Mesenchymal stem cell (in vitro differentiated cells and primary cell): ENCODE measurements around the gene SIRPB1. TPM values are rescaled to one million over a fixed set of nuclear protein-coding genes. Genes with fewer than 3 reads are reported as not detected.

Experiments
- DNase-seq: peaks from one replicate; pipeline ENCODE4 v3.0.0-alpha.2; 2013
- H2AFZ ChIP-seq: one replicate; pipeline ENCODE4 v1.6.1; 2013; ENCODE audit warnings: low read depth, mild to moderate bottlenecking, control low read depth, inconsistent platforms, low read length, moderate library complexity
- H2AK5ac ChIP-seq: 2 replicates; pipeline ENCODE4 v1.6.1; 2013; ENCODE audit warnings: low read length, moderate library complexity, mild to moderate bottlenecking, inconsistent platforms; ENCODE audit not compliant: severe bottlenecking
- H2BK120ac ChIP-seq: one replicate; pipeline ENCODE4 v1.6.1; 2013; ENCODE audit warnings: low read depth, mild to moderate bottlenecking, inconsistent platforms, low read length, moderate library complexity
- H2BK12ac ChIP-seq, 2 experiments: one replicate each; pipeline ENCODE4 v1.6.1; 2013; ENCODE audit warnings: inconsistent platforms in 2 of 2, low read length in 2 of 2, mild to moderate bottlenecking in 2 of 2, moderate library complexity in 2 of 2, control low read depth in 1 of 2
- H2BK15ac ChIP-seq: one replicate; pipeline ENCODE4 v1.6.1; 2013; ENCODE audit warnings: mild to moderate bottlenecking, low read depth, inconsistent platforms; ENCODE audit not compliant: poor library complexity, severe bottlenecking
- H2BK5ac ChIP-seq: 2 replicates; pipeline ENCODE4 v1.6.1; 2013; ENCODE audit warnings: low read depth, mild to moderate bottlenecking, low read length, control low read depth, inconsistent platforms; ENCODE audit not compliant: poor library complexity, severe bottlenecking
- H3K14ac ChIP-seq, 2 experiments: one replicate each; pipeline ENCODE4 v1.6.1; 2013; ENCODE audit warnings: inconsistent platforms in 2 of 2, low read length in 2 of 2, control low read depth in 1 of 2, mild to moderate bottlenecking in 1 of 2, moderate library complexity in 1 of 2
- H3K18ac ChIP-seq, 2 experiments: one replicate each; pipeline ENCODE4 v1.6.1; 2013; ENCODE audit warnings: inconsistent platforms in 2 of 2, low read length in 2 of 2, control low read depth in 1 of 2, low read depth in 1 of 2, mild to moderate bottlenecking in 1 of 2
- H3K23ac ChIP-seq, 2 experiments: one replicate each; pipeline ENCODE4 v1.6.1; 2013; ENCODE audit warnings: inconsistent platforms in 2 of 2, low read length in 2 of 2, mild to moderate bottlenecking in 2 of 2, moderate library complexity in 2 of 2, control low read depth in 1 of 2
- H3K27ac ChIP-seq: 2 replicates; pipeline ENCODE4 v1.5.1; 2013; ENCODE audit warnings: mild to moderate bottlenecking, moderate library complexity, low read length, control low read depth, inconsistent platforms; ENCODE audit not compliant: poor library complexity, severe bottlenecking
- H3K27me3 ChIP-seq, 2 experiments: 2 replicates each; pipeline versions ENCODE4 v1.6.1 to v1.7.0; 2013; ENCODE audit warnings: low read length in 2 of 2, mild to moderate bottlenecking in 2 of 2, moderate library complexity in 2 of 2, control low read depth in 1 of 2, inconsistent platforms in 1 of 2; ENCODE audit not compliant: control insufficient read depth in 1 of 2, insufficient read depth in 1 of 2
- H3K36me3 ChIP-seq, 2 experiments: 2 replicates each; pipeline versions ENCODE4 v1.6.1 to v1.7.0; 2013; ENCODE audit warnings: low read length in 2 of 2, control low read depth in 1 of 2, inconsistent platforms in 1 of 2, low read depth in 1 of 2, mild to moderate bottlenecking in 1 of 2; ENCODE audit not compliant: insufficient read depth in 2 of 2, control insufficient read depth in 1 of 2
- H3K4ac ChIP-seq, 2 experiments: one replicate each; pipeline ENCODE4 v1.6.1; 2013; ENCODE audit warnings: inconsistent platforms in 2 of 2, low read length in 2 of 2, mild to moderate bottlenecking in 2 of 2, moderate library complexity in 2 of 2, control low read depth in 1 of 2, low read depth in 1 of 2
- H3K4me1 ChIP-seq: 2 replicates; pipeline ENCODE4 v1.6.1; 2013; ENCODE audit warnings: low read depth, low read length, control low read depth; ENCODE audit not compliant: control insufficient read depth, insufficient read depth
- H3K4me2 ChIP-seq: 2 replicates; pipeline ENCODE4 v1.6.1; 2013; ENCODE audit warnings: low read length, mild to moderate bottlenecking, inconsistent platforms; ENCODE audit not compliant: poor library complexity, severe bottlenecking
- H3K4me3 ChIP-seq, 2 experiments: 2 replicates each; pipeline versions ENCODE4 v1.5.1 to v1.7.0; 2013; ENCODE audit warnings: low read length in 2 of 2, mild to moderate bottlenecking in 2 of 2, control low read depth in 1 of 2, low read depth in 1 of 2; ENCODE audit not compliant: insufficient read depth in 1 of 2
- H3K79me1 ChIP-seq: replicated peaks from 2 replicates; pipeline ENCODE4 v1.6.1; 2013; ENCODE audit warnings: mild to moderate bottlenecking, control low read depth, low read length, inconsistent platforms; ENCODE audit not compliant: poor library complexity, severe bottlenecking
- H3K9ac ChIP-seq: 2 replicates; pipeline ENCODE4 v1.7.0; 2013; ENCODE audit warnings: mild to moderate bottlenecking, low read length, moderate library complexity
- H3K9me3 ChIP-seq: 2 replicates; pipeline ENCODE4 v1.7.0; 2013; ENCODE audit warnings: mild to moderate bottlenecking, low read length; ENCODE audit not compliant: control insufficient read depth
- H4K8ac ChIP-seq: one replicate; pipeline ENCODE4 v1.6.1; 2013; ENCODE audit warnings: inconsistent platforms, mild to moderate bottlenecking, low read length, moderate library complexity
- H4K91ac ChIP-seq: one replicate; pipeline ENCODE4 v1.6.1; 2013; ENCODE audit warnings: mild to moderate bottlenecking, low read length, inconsistent platforms
- WGBS: methylation state at CpG from one replicate; pipeline ENCODE4 v1.1.7; 2013; ENCODE audit warnings: mixed read lengths; 5-methylcytosine and 5-hydroxymethylcytosine counted together
- polyA plus RNA-seq, 2 experiments: library from polyadenylated mRNA; stranded (reverse); fragments of 200-250 nt; gene quantifications; one replicate each; pipeline ENCODE4 v1.2.3, GENCODE V29; 2013

SIRPB1 gene
- polyA plus RNA-seq (2013, experiment 1 of 2) = 0.61 TPM
- 0.56 TPM for polyA plus RNA-seq (2013, experiment 2 of 2)

DNA sequence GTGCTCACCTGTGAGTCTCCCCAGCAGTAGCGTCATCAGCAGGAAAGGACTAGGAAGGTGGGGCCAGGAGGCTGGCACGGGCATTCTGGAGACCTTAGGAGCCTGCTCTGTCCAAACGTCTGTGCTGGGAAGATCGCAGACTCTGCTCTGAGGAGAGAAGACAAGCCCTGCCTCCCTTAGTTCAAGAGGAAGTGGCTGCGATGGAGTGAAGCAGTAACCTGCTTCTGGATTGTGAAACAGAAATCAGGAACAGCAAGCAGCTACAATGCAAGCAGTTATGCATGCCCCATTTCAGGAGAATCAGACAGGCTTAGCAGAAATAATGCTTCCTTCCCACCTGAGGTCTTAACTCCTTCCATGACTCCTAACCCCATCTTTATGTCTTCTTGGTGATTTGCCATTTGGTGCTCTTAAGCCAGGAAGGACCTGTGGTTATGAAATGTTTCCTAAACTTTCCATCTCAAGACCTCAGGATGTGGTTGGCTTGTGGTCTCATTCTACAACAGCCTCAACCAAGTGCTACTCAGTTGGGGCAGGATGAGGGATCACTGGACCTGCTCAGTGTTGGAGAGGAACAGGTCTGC is at the start of gene SIRPB1:
TSS of gene SIRPB1 (minus strand) at position 149 of the 584 bp plus-strand sequence. CDS start at position 84, 65 bp downstream.
- no peak within 1 kb of the TSS for H3K23ac ChIP-seq
- no peak within 1 kb of the TSS for H2BK120ac ChIP-seq
- DNase-seq = no peak
- peaks cover 14% of the 10 kb centered on the region for H3K9me3 ChIP-seq
- no peak within 1 kb of the TSS for H2AK5ac ChIP-seq
- H3K79me1 ChIP-seq = no peaks in the 10 kb centered on the region
- H3K4ac ChIP-seq = no peak within 1 kb of the TSS
- no peak within 1 kb of the TSS for H4K8ac ChIP-seq
- no peak within 1 kb of the TSS for H2BK15ac ChIP-seq
- H3K4me1 ChIP-seq = no peaks in the 10 kb centered on the region
- no peaks in the 10 kb centered on the region for H3K27me3 ChIP-seq
- H3K4me3 ChIP-seq = no peak within 1 kb of the TSS
- H3K9ac ChIP-seq = no peak within 1 kb of the TSS
- H2AFZ ChIP-seq = no peak within 1 kb of the TSS
- H3K14ac ChIP-seq = no peak within 1 kb of the TSS
- no peaks in the 10 kb centered on the region for H3K36me3 ChIP-seq
- H3K4me2 ChIP-seq = no peak within 1 kb of the TSS
- no peak within 1 kb of the TSS for H2BK12ac ChIP-seq
- no peak within 1 kb of the TSS for H4K91ac ChIP-seq
- 68% methylated on average over 5 of the region's 5 CpGs for WGBS
- no peak within 1 kb of the TSS for H2BK5ac ChIP-seq
- no peak within 1 kb of the TSS for H3K27ac ChIP-seq
- H3K18ac ChIP-seq = no peak within 1 kb of the TSS

DNA sequence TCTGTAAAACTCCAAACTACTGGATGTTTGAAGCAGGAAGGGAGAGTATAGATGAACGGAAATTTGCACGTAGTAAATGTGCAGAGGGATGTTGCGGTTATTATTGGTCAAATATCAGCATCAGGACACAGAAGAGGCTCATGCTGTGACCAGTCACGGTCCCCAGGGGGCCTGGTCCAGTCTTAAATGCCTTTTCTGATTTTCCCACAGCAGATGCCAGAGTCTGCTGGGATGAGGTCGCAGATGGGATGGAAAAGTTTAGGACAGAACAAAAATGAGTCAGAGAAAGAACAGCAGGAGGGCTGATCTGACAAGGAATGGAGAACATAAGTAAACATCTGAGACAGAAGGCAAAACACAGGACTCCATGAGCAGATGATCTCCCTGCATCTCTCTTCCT is 49.5 kb upstream of the SIRPB1 start:
- H2AFZ ChIP-seq = no peak overlapping the region
- H3K23ac ChIP-seq = no peak overlapping the region
- H3K4me3 ChIP-seq = no peak overlapping the region
- no peak overlapping the region for H2AK5ac ChIP-seq
- H4K91ac ChIP-seq = no peak overlapping the region
- no peaks in the 10 kb centered on the region for H3K9me3 ChIP-seq
- no peak overlapping the region for H3K14ac ChIP-seq
- H3K27ac ChIP-seq = peak overlapping the region; percentile 34
- no peaks in the 10 kb centered on the region for H3K79me1 ChIP-seq
- H3K36me3 ChIP-seq = no peaks in the 10 kb centered on the region
- H3K4ac ChIP-seq = no peak overlapping the region
- H2BK120ac ChIP-seq = no peak overlapping the region
- WGBS = 64% methylated on average over 5 of the region's 5 CpGs
- no peak overlapping the region for H2BK5ac ChIP-seq
- no peak overlapping the region for H4K8ac ChIP-seq
- H2BK12ac ChIP-seq = no peak overlapping the region
- no peak overlapping the region for H3K18ac ChIP-seq
- no peak overlapping the region for H3K4me2 ChIP-seq
- H2BK15ac ChIP-seq = no peak overlapping the region
- peaks cover 0 to 28% of the 10 kb centered on the region in 2 experiments for H3K27me3 ChIP-seq
- DNase-seq = no peak
- H3K4me1 ChIP-seq = peaks cover 7% of the 10 kb centered on the region
- no peak overlapping the region for H3K9ac ChIP-seq

DNA sequence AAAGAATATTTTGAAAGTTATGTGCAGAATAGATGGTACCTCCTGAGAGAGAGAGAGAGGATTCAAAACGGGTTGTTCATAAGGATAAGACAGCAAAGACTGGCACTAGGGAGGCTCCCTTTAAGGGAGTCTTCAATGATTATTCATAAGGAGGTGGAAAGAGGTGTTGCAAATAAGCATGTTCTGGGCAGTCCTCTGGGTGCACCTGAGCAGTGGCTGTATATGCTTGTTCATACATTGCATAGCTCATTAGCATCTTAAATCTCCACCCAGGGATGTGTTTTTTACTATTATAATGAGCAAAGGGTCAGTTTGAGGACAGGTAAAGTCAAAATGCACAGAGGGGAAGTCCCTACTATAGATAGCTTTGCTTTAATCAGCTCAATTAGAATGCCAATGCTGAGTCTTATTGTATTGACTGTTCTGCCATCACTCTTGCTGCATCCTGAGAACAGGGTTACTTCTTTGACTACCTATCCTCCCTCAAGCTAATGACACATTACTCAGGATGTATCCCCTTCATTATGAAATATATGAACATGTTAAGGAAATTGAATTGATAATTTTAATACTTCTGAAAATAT is 47.8 kb upstream of the SIRPB1 start:
- H3K9ac ChIP-seq = no peak overlapping the region
- peaks cover 0 to 22% of the 10 kb centered on the region in 2 experiments for H3K27me3 ChIP-seq
- no peak overlapping the region for H2BK5ac ChIP-seq
- H3K4me2 ChIP-seq = no peak overlapping the region
- DNase-seq = no peak
- no peak overlapping the region for H2AFZ ChIP-seq
- H2AK5ac ChIP-seq = no peak overlapping the region
- H3K27ac ChIP-seq = no peak overlapping the region
- no peak overlapping the region for H2BK12ac ChIP-seq
- H3K23ac ChIP-seq = no peak overlapping the region
- no peak overlapping the region for H3K18ac ChIP-seq
- no peak overlapping the region for H4K91ac ChIP-seq
- no peak overlapping the region for H4K8ac ChIP-seq
- H3K9me3 ChIP-seq = no peaks in the 10 kb centered on the region
- H3K4ac ChIP-seq = no peak overlapping the region
- no peaks in the 10 kb centered on the region for H3K36me3 ChIP-seq
- no peaks in the 10 kb centered on the region for H3K79me1 ChIP-seq
- no peak overlapping the region for H3K4me3 ChIP-seq
- 52% methylated on average over 1 of the region's 1 CpG for WGBS
- H2BK15ac ChIP-seq = no peak overlapping the region
- no peak overlapping the region for H2BK120ac ChIP-seq
- no peak overlapping the region for H3K14ac ChIP-seq
- H3K4me1 ChIP-seq = peaks cover 7% of the 10 kb centered on the region

DNA sequence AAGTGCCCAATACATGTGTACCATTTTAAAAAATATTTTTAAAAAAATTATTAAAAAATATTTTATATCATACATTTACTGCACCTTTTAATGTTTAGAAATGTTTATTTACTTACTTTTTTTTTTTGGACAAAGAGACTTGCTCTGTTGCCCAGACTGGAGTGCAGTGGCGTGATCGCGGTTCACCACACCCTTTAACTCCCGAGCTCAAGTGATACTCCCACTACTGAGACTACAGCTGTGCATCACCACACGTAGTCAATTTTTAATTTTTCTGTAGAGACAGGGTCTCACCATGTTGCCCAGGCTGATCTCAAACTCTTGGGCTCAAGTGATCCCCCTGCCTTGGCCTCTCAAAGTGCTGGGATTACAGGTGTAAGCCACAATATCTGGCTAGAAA is 47.0 kb upstream of the SIRPB1 start:
- no peak overlapping the region for H2BK12ac ChIP-seq
- peaks cover 7% of the 10 kb centered on the region for H3K4me1 ChIP-seq
- no peaks in the 10 kb centered on the region for H3K79me1 ChIP-seq
- no peak overlapping the region for H2AK5ac ChIP-seq
- no peak overlapping the region for H3K4ac ChIP-seq
- H4K91ac ChIP-seq = no peak overlapping the region
- H2BK5ac ChIP-seq = no peak overlapping the region
- no peak overlapping the region for H2AFZ ChIP-seq
- DNase-seq = no peak
- H3K9ac ChIP-seq = no peak overlapping the region
- no peak overlapping the region for H3K27ac ChIP-seq
- H3K18ac ChIP-seq = no peak overlapping the region
- no peaks in the 10 kb centered on the region for H3K36me3 ChIP-seq
- peaks cover 0 to 21% of the 10 kb centered on the region in 2 experiments for H3K27me3 ChIP-seq
- H2BK120ac ChIP-seq = no peak overlapping the region
- H3K23ac ChIP-seq = no peak overlapping the region
- no peak overlapping the region for H3K4me3 ChIP-seq
- 90% methylated on average over 4 of the region's 5 CpGs for WGBS
- H3K4me2 ChIP-seq = no peak overlapping the region
- no peaks in the 10 kb centered on the region for H3K9me3 ChIP-seq
- H4K8ac ChIP-seq = no peak overlapping the region
- no peak overlapping the region for H2BK15ac ChIP-seq
- no peak overlapping the region for H3K14ac ChIP-seq
